GM21529 (cell line): ENCODE data around the gene MAP2.

ENCODE experiments used
- ATAC-seq: cut with Tn5 transposase; IDR thresholded peaks from one replicate; pipeline ENCODE4 v1.9.1; 2021; ENCODE audit not compliant: unreplicated experiment

The MAP2 gene

GRCh38 chr2:209422191-209422754, 1.6 kb upstream of the MAP2 start:
- no peak for ATAC-seq

GRCh38 chr2:209424199-209424701, 403 bp downstream of the MAP2 start:
- ATAC-seq: peak; percentile 19

GRCh38 chr2:209424781-209425470, 1.1 kb downstream of the MAP2 start:
- ATAC-seq: no peak

- ATAC-seq: no peak
Measured at GRCh38 chr2:209425471-209426071, 1.7 kb downstream of the MAP2 start.

- no peak for ATAC-seq
Measured at GRCh38 chr2:209426432-209426831, 2.6 kb downstream of the MAP2 start.

- no peak for ATAC-seq
Measured at GRCh38 chr2:209431701-209432100, 7.9 kb downstream of the MAP2 start.

GRCh38 chr2:209441541-209441940, 17.7 kb downstream of the MAP2 start:
- no peak for ATAC-seq

GRCh38 chr2:209442939-209443338, 19.1 kb downstream of the MAP2 start:
- no peak for ATAC-seq

GRCh38 chr2:209445485-209445884, 21.6 kb downstream of the MAP2 start:
- ATAC-seq: no peak

GRCh38 chr2:209451209-209451834, 27.5 kb downstream of the MAP2 start:
- ATAC-seq: no peak

GRCh38 chr2:209456489-209456888, 32.6 kb downstream of the MAP2 start:
- no peak for ATAC-seq

GRCh38 chr2:209458008-209458979, 34.4 kb downstream of the MAP2 start:
- no peak for ATAC-seq

GRCh38 chr2:209459359-209459758, 35.5 kb downstream of the MAP2 start:
- no peak for ATAC-seq

GRCh38 chr2:209460151-209460761, 36.4 kb downstream of the MAP2 start:
- no peak for ATAC-seq

GRCh38 chr2:209463226-209463625, 39.4 kb downstream of the MAP2 start:
- peak; percentile 55 for ATAC-seq

- no peak for ATAC-seq
Measured at GRCh38 chr2:209463835-209464234, 40.0 kb downstream of the MAP2 start.

GRCh38 chr2:209468846-209469245, 45.0 kb downstream of the MAP2 start:
- ATAC-seq: no peak

- ATAC-seq: no peak
Measured at GRCh38 chr2:209469481-209469880, 45.6 kb downstream of the MAP2 start.

- ATAC-seq: no peak
Measured at GRCh38 chr2:209470466-209470865, 46.6 kb downstream of the MAP2 start.

- no peak for ATAC-seq
Measured at GRCh38 chr2:209471037-209471436, 47.2 kb downstream of the MAP2 start.
